Right lobe of liver (tissue), 6 donors: ENCODE measurements around the gene RDH11. TPM values are rescaled to one million over a fixed set of nuclear protein-coding genes. Genes with fewer than 3 reads are reported as not detected.
A peak's percentile ranks its signal among the peaks of the same experiment; 100 is the strongest.
"Not testable (repeated sequence)": the region's sequence is repeated elsewhere in the genome, so short reads cannot be mapped to it uniquely, and the experiment has no call there.

Experiments
- ATAC-seq, 4 donors: fragments of 200-7000 bp; cut with Tn5 transposase; one replicate each; pipeline ENCODE4 v1.9.1; 2020; ENCODE audit warnings: mild to moderate bottlenecking in 4 of 4, moderate library complexity in 4 of 4
- DNase-seq, 3 donors: peaks; one replicate each; pipeline ENCODE4 v3.0.0-alpha.2; 2020
- H3K27ac ChIP-seq, 3 donors: fragments of 200-600 bp; one replicate each; pipeline ENCODE4 v1.8.0; 2022
- H3K27me3 ChIP-seq, 2 donors: fragments of 200-600 bp; one replicate each; pipeline ENCODE4 v1.8.0; 2022
- H3K36me3 ChIP-seq, 4 donors: fragments of 200-600 bp; sonication (generic) in 1 of 4; one replicate each; pipeline versions ENCODE4 v1.5.1 to v1.8.0; 2017 to 2022; ENCODE audit warnings: control low read depth in 1 of 4
- H3K4me1 ChIP-seq, 4 donors: fragments of 200-600 bp; sonication (generic) in 1 of 4; one replicate each; pipeline versions ENCODE4 v1.5.1 to v1.8.0; 2017 to 2022; ENCODE audit warnings: control low read depth in 1 of 4
- H3K4me3 ChIP-seq, 3 donors: fragments of 200-600 bp; one replicate each; pipeline ENCODE4 v1.8.0; 2022
- H3K9me3 ChIP-seq, 4 donors: fragments of 200-600 bp; sonication (generic) in 1 of 4; one replicate each; pipeline versions ENCODE4 v1.5.1 to v1.8.0; 2017 to 2022; ENCODE audit warnings: control low read depth in 1 of 4
- CTCF ChIP-seq, 4 donors: fragments of 200-600 bp in 3 of 4; fragments of 450-650 bp in 1 of 4; IDR thresholded peaks; one replicate each; pipeline versions ENCODE4 v1.5.1 to v1.8.0; 2016 to 2022; ENCODE audit warnings: antibody characterized with exemption in 4 of 4, mild to moderate bottlenecking in 2 of 4
- POLR2A ChIP-seq: fragments of 450-650 bp; IDR thresholded peaks from one replicate; pipeline ENCODE4 v1.6.1; 2017; ENCODE audit warnings: antibody characterized with exemption, mild to moderate bottlenecking
- WGBS: methylation state at CpG from one replicate; pipeline ENCODE4 v1.1.6; 2018; ENCODE audit warnings: low coverage, low lambda C conversion rate; ENCODE audit not compliant: insufficient coverage; ENCODE audit errors: missing lambda C conversion rate; 5-methylcytosine and 5-hydroxymethylcytosine counted together
- intact Hi-C, 2 donors: fragments of 100-400 bp; cut with DNase I; formaldehyde crosslinking; loops; one replicate each; pipeline versions ENCODE4 v1.11.2 to v1.14.1; 2022
- total RNA-seq, 6 experiments: library from RNA; depleted of rRNA in 2 of 6; stranded (reverse); fragments of >200 nt in 2 of 6; fragmentation: NEBNext Ultra II Directional in 3 of 6; extraction: Animal tissue kit (Norgen Biotek cat#: 25700) in 3 of 6; gene quantifications; one replicate each; pipeline versions ENCODE4 v1.1.0 to v1.2.4, GENCODE V29; 2016 to 2023
- donor health status: DM: no; HTN: yes; CAD: no.
- donor health status: DM: no; HTN: no; CAD: no.
- donor health status: DM: no; HTN: no; CAD: no.
- donor health status: DM: no; HTN: yes; CAD: no.
- donor health status: DM: no; HTN: yes; CAD: no.

Gene RDH11
- total RNA-seq, 6 experiments from 2014 or later, result 35.5 to 106 (median 83.4) TPM

- no peak for DNase-seq
- H3K27ac ChIP-seq, result no peak overlapping the region
- H3K27me3 ChIP-seq, result no peaks in the 10 kb centered on the region
- WGBS, result 27% methylated on average over 2 of the region's 2 CpGs
- no peak for ATAC-seq
- TF ChIP-seq POLR2A, result no peak
- no peak for TF ChIP-seq CTCF (IDR thresholded peaks at IDR 0.05)
- H3K36me3 ChIP-seq, result no peaks in the 10 kb centered on the region
- intact Hi-C loops, result no loop called here
- no peak overlapping the region for H3K4me3 ChIP-seq
- H3K4me1 ChIP-seq, result no peaks in the 10 kb centered on the region
- no peaks in the 10 kb centered on the region for H3K9me3 ChIP-seq
These were observed 24.3 kb upstream of the RDH11 start for GRCh38 chr14:67719866-67720265.

- DNase-seq, result not testable (repeated sequence)
- 73% methylated on average over 2 of the region's 3 CpGs for WGBS
These were observed 23.8 kb upstream of the RDH11 start for GRCh38 chr14:67719385-67719784.

GRCh38 chr14:67718265-67718664 lies 22.7 kb upstream of the RDH11 start:
- H3K27me3 ChIP-seq, result no peaks in the 10 kb centered on the region
- H3K9me3 ChIP-seq, result no peaks in the 10 kb centered on the region
- no peak overlapping the region for H3K4me3 ChIP-seq
- no peak overlapping the region for H3K27ac ChIP-seq
- no peaks in the 10 kb centered on the region for H3K4me1 ChIP-seq
- intact Hi-C loops, result no loop called here
- no peaks in the 10 kb centered on the region for H3K36me3 ChIP-seq
- 40% methylated on average over 1 of the region's 2 CpGs for WGBS
- DNase-seq (no peak), ATAC-seq (peak in 1 of 4 donors; percentile 43)
- TF ChIP-seq CTCF (IDR thresholded peaks at IDR 0.05) (no peak), POLR2A (no peak)

More at GRCh38 chr14:67719385-67719784, 23.8 kb upstream of the RDH11 start:
- intact Hi-C loops, H3K4me3 ChIP-seq, ATAC-seq, H3K27ac ChIP-seq, H3K4me1 ChIP-seq, H3K9me3 ChIP-seq, H3K27me3 ChIP-seq, H3K36me3 ChIP-seq: not testable (repeated sequence)

- Histone ChIP-seq H3K4me3 (no peak overlapping the region), H3K9me3 (no peaks in the 10 kb centered on the region), H3K27ac (no peak overlapping the region), H3K27me3 (no peaks in the 10 kb centered on the region), H3K36me3 (no peaks in the 10 kb centered on the region), H3K4me1 (no peaks in the 10 kb centered on the region)
- TF ChIP-seq POLR2A (no peak), CTCF (IDR thresholded peaks at IDR 0.05) (no peak)
- DNase-seq, result no peak
- 100% methylated on average over 1 of the region's 1 CpG for WGBS
- intact Hi-C loops, result no loop called here
- no peak for ATAC-seq
These were observed 21.5 kb upstream of the RDH11 start for GRCh38 chr14:67717048-67717447.

GRCh38 chr14:67710209-67710608 lies 14.6 kb upstream of the RDH11 start:
- Histone ChIP-seq H3K4me1 (peaks cover 0 to 13% (median 6%) of the 10 kb centered on the region in 4 donors), H3K36me3 (no peaks in the 10 kb centered on the region), H3K9me3 (no peaks in the 10 kb centered on the region), H3K27me3 (no peaks in the 10 kb centered on the region), H3K4me3 (no peak overlapping the region), H3K27ac (peak overlapping the region in 2 of 3 donors; percentile 19 to 22)
- ATAC-seq (no peak), DNase-seq (no peak)
- WGBS, result 89% methylated on average over 2 of the region's 2 CpGs
- intact Hi-C loops, result no loop called here
- TF ChIP-seq POLR2A, result no peak
- TF ChIP-seq CTCF (IDR thresholded peaks at IDR 0.05), result no peak

GRCh38 chr14:67709796-67710195 lies 14.2 kb upstream of the RDH11 start:
- intact Hi-C loops, H3K9me3 ChIP-seq: not testable (repeated sequence)
- peak in 3 of 4 donors; percentile 12 to 49 (median 28) for ATAC-seq

GRCh38 chr14:67709346-67709745 lies 13.8 kb upstream of the RDH11 start:
- H3K27ac ChIP-seq, result peak overlapping the region in 2 of 3 donors; percentile 19 to 22
- H3K4me3 ChIP-seq, H3K27me3 ChIP-seq, intact Hi-C loops, DNase-seq, H3K9me3 ChIP-seq, H3K36me3 ChIP-seq: not testable (repeated sequence)
- peaks cover 0 to 21% (median 6%) of the 10 kb centered on the region in 4 donors for H3K4me1 ChIP-seq
- peak; percentile 63 to 78 (median 72) for ATAC-seq

More at GRCh38 chr14:67709796-67710195, 14.2 kb upstream of the RDH11 start:
- not testable (repeated sequence) for H3K36me3 ChIP-seq, H3K4me3 ChIP-seq, DNase-seq, H3K27me3 ChIP-seq
- 57% methylated on average over 1 of the region's 1 CpG for WGBS
- H3K27ac ChIP-seq, result peak overlapping the region in 2 of 3 donors; percentile 19 to 22
- H3K4me1 ChIP-seq, result peaks cover 0 to 16% (median 6%) of the 10 kb centered on the region in 4 donors
